HCT116 (cell line): ENCODE results near the gene NAA60. TPM values are rescaled to one million over a fixed set of nuclear protein-coding genes. Genes with fewer than 3 reads are reported as not detected.

Experiments
- ATAC-seq: fragments of 200-7000 bp; cut with Tn5 transposase; 2 replicates; pipeline ENCODE4 v1.9.1; 2020; ENCODE audit warnings: mild to moderate bottlenecking, moderate library complexity
- Bru-seq: library from RNA; stranded (reverse); fragments of 400-500 nt; gene quantifications from one replicate; lab custom pipeline; 2021; lab: Mats Ljungman, UMichigan
- BruChase-seq, 2 experiments: library from RNA; stranded (reverse); fragments of 400-500 nt; gene quantifications; one replicate each; lab custom pipeline; 2021; lab: Mats Ljungman, UMichigan
- BruUV-seq: library from RNA; stranded (reverse); fragments of 400-500 nt; replicated peaks from 2 replicates; lab custom pipeline; 2021; lab: Mats Ljungman, UMichigan
- CTCF ChIA-PET: fragments of 300-600 bp; sonication (Branson Sonifier 250); formaldehyde crosslinking; loops from one replicate; lab custom pipeline; 2021; ENCODE audit warnings: antibody characterized with exemption; lab: Charles Lee
- POLR2A ChIA-PET: fragments of 300-600, 350-600 bp; sonication (Branson Sonifier 250); formaldehyde crosslinking; loops from one replicate; lab custom pipeline; 2021; ENCODE audit warnings: antibody characterized with exemption; lab: Charles Lee
- RAD21 ChIA-PET, 2 experiments: fragments of 300-600 bp; sonication (Branson Sonifier 250); formaldehyde crosslinking; loops; one replicate each; lab custom pipeline; 2023; ENCODE audit warnings: low total read pairs in 2 of 2; ENCODE audit not compliant: uncharacterized antibody in 2 of 2, unreplicated experiment in 2 of 2, low non-redundant PET in 1 of 2; lab: Charles Lee
- DNase-seq: peaks from one replicate; pipeline ENCODE4 v3.0.0-alpha.2; 2010; ENCODE audit warnings: low read depth, low spot score
- H2AFZ ChIP-seq: fragments of 200-600 bp; shearing (Covaris generic), sonication (generic); 2 replicates; pipeline ENCODE4 v1.6.1; 2017; ENCODE audit warnings: low read depth, mixed run types, mixed read lengths, antibody characterized with exemption, low read length; ENCODE audit not compliant: poor library complexity, severe bottlenecking
- H3K27ac ChIP-seq: 2 replicates; pipeline ENCODE4 v1.5.1; 2012; ENCODE audit warnings: low read depth, low read length
- H3K27me3 ChIP-seq: fragments of 200-600 bp; sonication (generic); 2 replicates; pipeline ENCODE4 v1.6.1; 2016; ENCODE audit warnings: mixed run types, low read length, mixed read lengths; ENCODE audit not compliant: insufficient read depth
- H3K36me3 ChIP-seq, 2 experiments: fragments of 200-500 bp in 1 of 2; fragments of 200-600 bp in 1 of 2; sonication (Bioruptor generic) in 1 of 2; sonication (generic) in 1 of 2; 2 replicates each; pipeline versions ENCODE4 v1.5.1 to v1.6.1; 2014 to 2016; ENCODE audit warnings: low read length in 2 of 2, inconsistent platforms in 1 of 2, mixed read lengths in 1 of 2, mixed run types in 1 of 2; ENCODE audit not compliant: insufficient read depth in 2 of 2, control insufficient read depth in 1 of 2
- H3K4me1 ChIP-seq, 2 experiments: fragments of 200-600 bp in 1 of 2; sonication (generic) in 1 of 2; 2 replicates each; pipeline versions ENCODE4 v1.5.1 to v1.6.1; 2012 to 2017; ENCODE audit warnings: low read length in 2 of 2, inconsistent platforms in 1 of 2, mild to moderate bottlenecking in 1 of 2, mixed read lengths in 1 of 2, mixed run types in 1 of 2, moderate library complexity in 1 of 2; ENCODE audit not compliant: insufficient read depth in 2 of 2, control insufficient read depth in 1 of 2
- H3K4me2 ChIP-seq: fragments of 200-600 bp; sonication (generic); 2 replicates; pipeline ENCODE4 v1.6.1; 2017; ENCODE audit warnings: mixed run types, low read length, mixed read lengths
- H3K4me3 ChIP-seq, 2 experiments: fragments of 200-600 bp in 1 of 2; sonication (generic) in 1 of 2; replicated peaks in 1 of 2; 2 replicates each; pipeline ENCODE4 v1.5.1; 2011 to 2016; ENCODE audit warnings: low read length in 2 of 2, control low read depth in 1 of 2, low read depth in 1 of 2, mild to moderate bottlenecking in 1 of 2, mixed read lengths in 1 of 2, mixed run types in 1 of 2
- H3K79me2 ChIP-seq: fragments of 200-600 bp; sonication (generic); 2 replicates; pipeline ENCODE4 v1.6.1; 2017; ENCODE audit warnings: mild to moderate bottlenecking, mixed run types, low read length, moderate library complexity, mixed read lengths; ENCODE audit not compliant: insufficient read depth
- H3K9ac ChIP-seq: fragments of 200-600 bp; sonication (generic); 2 replicates; pipeline ENCODE4 v1.6.1; 2016; ENCODE audit warnings: low read length, mixed read lengths
- H3K9me2 ChIP-seq: fragments of 200-600 bp; sonication (generic), shearing (Covaris generic); 2 replicates; pipeline ENCODE4 v1.6.1; 2017; ENCODE audit warnings: mixed run types, mild to moderate bottlenecking, moderate library complexity; ENCODE audit not compliant: insufficient read depth
- H3K9me3 ChIP-seq, 2 experiments: fragments of 200-500 bp in 1 of 2; fragments of 200-600 bp in 1 of 2; sonication (Bioruptor generic) in 1 of 2; sonication (generic) in 1 of 2; 2 replicates each; pipeline ENCODE4 v1.6.1; 2014 to 2017; ENCODE audit warnings: low read length in 2 of 2, mixed read lengths in 2 of 2, inconsistent platforms in 1 of 2, low read depth in 1 of 2, mild to moderate bottlenecking in 1 of 2, mixed run types in 1 of 2, moderate library complexity in 1 of 2; ENCODE audit not compliant: control insufficient read depth in 1 of 2, insufficient read depth in 1 of 2
- H4K20me1 ChIP-seq: fragments of 200-600 bp; sonication (generic), shearing (Covaris generic); 2 replicates; pipeline ENCODE4 v1.6.1; 2017; ENCODE audit warnings: mixed run types, mild to moderate bottlenecking, moderate library complexity; ENCODE audit not compliant: insufficient read depth
- CBX3 ChIP-seq: IDR thresholded peaks from 2 replicates; pipeline ENCODE4 v1.6.1; 2012; ENCODE audit warnings: low read depth
- CTCF ChIP-seq, 3 experiments: fragments of 200-600 bp in 1 of 3; sonication (generic) in 1 of 3; IDR thresholded peaks in 2 of 3; conservative IDR thresholded peaks in 1 of 3; 2 replicates each; pipeline ENCODE4 v1.5.1; 2012 to 2017; ENCODE audit warnings: low read depth in 2 of 3, low read length in 2 of 3, antibody characterized with exemption in 1 of 3, borderline replicate concordance in 1 of 3, control low read depth in 1 of 3, mild to moderate bottlenecking in 1 of 3, mixed read lengths in 1 of 3, mixed run types in 1 of 3, moderate library complexity in 1 of 3; ENCODE audit not compliant: insufficient read depth in 1 of 3
- EZH2 ChIP-seq: fragments of 200-600 bp; sonication (generic); IDR thresholded peaks from 2 replicates; pipeline ENCODE4 v1.6.1; 2017; ENCODE audit warnings: antibody characterized with exemption, mixed run types
- POLR2A ChIP-seq: IDR thresholded peaks from 2 replicates; pipeline ENCODE4 v1.7.0; 2011; ENCODE audit warnings: borderline replicate concordance; ENCODE audit not compliant: insufficient read depth, insufficient read length; ENCODE audit errors: extremely low read depth
- POLR2AphosphoS5 ChIP-seq: IDR thresholded peaks from 2 replicates; pipeline ENCODE4 v1.6.1; 2011; ENCODE audit warnings: mild to moderate bottlenecking, low read depth, low read length, moderate library complexity
- RAD21 ChIP-seq: IDR thresholded peaks from 2 replicates; pipeline ENCODE4 v1.6.1; 2012; ENCODE audit warnings: low read depth, mild to moderate bottlenecking
- SP1 ChIP-seq: IDR thresholded peaks from 2 replicates; pipeline ENCODE4 v1.6.1; 2012; ENCODE audit warnings: low read depth
- SRF ChIP-seq: IDR thresholded peaks from 2 replicates; pipeline ENCODE4 v1.6.1; 2012; ENCODE audit warnings: low read depth
- YY1 ChIP-seq: IDR thresholded peaks from 2 replicates; pipeline ENCODE4 v1.6.1; 2011; ENCODE audit warnings: low read length, low read depth, moderate library complexity, mild to moderate bottlenecking; ENCODE audit not compliant: insufficient replicate concordance; ENCODE audit errors: extremely low read depth
- ZBTB33 ChIP-seq: IDR thresholded peaks from 2 replicates; pipeline ENCODE4 v1.6.1; 2011; ENCODE audit warnings: mild to moderate bottlenecking, low read length, moderate library complexity; ENCODE audit not compliant: insufficient replicate concordance; ENCODE audit errors: extremely low read depth
- intact Hi-C: fragments of 100-400 bp; cut with micrococcal nuclease; formaldehyde crosslinking; loops from 2 replicates; pipeline ENCODE4 v1.10.0; 2022
- long read RNA-seq: library from polyadenylated mRNA; unstranded; transcript quantifications from one replicate; pipeline ENCODE4 v2.0.0, GENCODE V29; 2021; ENCODE audit not compliant: unreplicated experiment
- polyA plus RNA-seq: library from polyadenylated mRNA; unstranded; fragments of >200 nt; gene quantifications from 2 replicates; pipeline ENCODE4 v1.2.1, GENCODE V29; 2012; ENCODE audit warnings: missing spikeins
- total RNA-seq: library from RNA; stranded (reverse); gene quantifications from one replicate; pipeline ENCODE4 v1.2.1, GENCODE V29; 2021; ENCODE audit not compliant: unreplicated experiment
- TF ChIP-seq, protein P1 (sequence below): IDR thresholded peaks from 2 replicates; pipeline ENCODE4 v1.6.1; 2012
- TF ChIP-seq, protein P2 (sequence below): IDR thresholded peaks from 2 replicates; pipeline ENCODE4 v1.6.1; 2012
- TF ChIP-seq, protein P3 (sequence below): IDR thresholded peaks from 2 replicates; pipeline ENCODE4 v1.6.1; 2012; ENCODE audit warnings: low read depth

NAA60 gene
- 32.2 TPM for total RNA-seq
- 24.6 and 25.4 TPM in 2 replicates for polyA plus RNA-seq
- Bru-seq, nascent RNA = percentile 70 among the genes with signal in this experiment
- BruChase-seq, experiment 1, labeled RNA remaining after a 6-hour chase = percentile 82 among the genes with signal in this experiment
- percentile 91 among the genes with signal in this experiment for BruChase-seq, experiment 2, labeled RNA remaining after a 2-hour chase
- long read RNA-seq, transcript NAA60-229 (7 exons, 2,531 nt) = major isoform, 6 of 30 reads
- long read RNA-seq, partial matches to known transcripts = 5 of 30 reads
- long read RNA-seq, other reads (novel, unspliced or antisense) = 6 of 30 reads

GRCh38 chr16:3443108-3444031 lies at the start of gene NAA60, which contains the start of gene ZNF597:
Gene NAA60 (plus strand): TSS chr16:3443680. CDS start chr16:3476228, 32,548 bp downstream.
Gene ZNF597 (minus strand): TSS chr16:3443504. CDS start chr16:3443153, 351 bp downstream.
- Histone ChIP-seq H3K9ac (peak within 1 kb of the TSS; percentile 74), H3K27me3 (no peaks in the 10 kb centered on the region), H3K9me3 (0 out of 4 replicates have a peak, but pooled peaks cover 0 to 4% of the 10 kb centered on the region in 2 experiments), H3K9me2 (no peaks in the 10 kb centered on the region), H3K79me2 (peaks cover 53% of the 10 kb centered on the region), H2AFZ (no peak within 1 kb of the TSS), H3K27ac (peak within 1 kb of the TSS; percentile 67), H3K36me3 (peaks cover 2 to 14% of the 10 kb centered on the region in 2 experiments; a peak in 3 of 4 replicates), H3K4me1 (peaks cover 0 to 9% of the 10 kb centered on the region in 2 experiments; a peak in 1 of 4 replicates), H4K20me1 (no peaks in the 10 kb centered on the region), H3K4me3 (peak within 1 kb of the TSS; percentile 62 to 82), H3K4me2 (peak within 1 kb of the TSS; percentile 79)
- RAD21 ChIA-PET = interaction anchor here in 1 of 2 experiments (0.6 kb wide), 1 partner anchor 177 kb away, joined by 3 read pairs; no protein-coding TSS in a partner anchor
- DNase-seq = peak; percentile 83
- no TSS peak for BruUV-seq
- POLR2A ChIA-PET = interaction anchor here (1.0 to 2.0 kb wide), 6 partner anchors 10 to 275 kb away, joined by 3 to 10 read pairs (median 4); partner anchors contain the start of genes ZNF174, ZNF200 and ZSCAN32
- CTCF ChIA-PET = interaction anchor here (1.2 kb wide), 1 partner anchor 176 kb away, joined by 4 read pairs; no protein-coding TSS in a partner anchor
- intact Hi-C loops = loop anchor here (10.0 kb wide), 1 partner anchor 179 kb away; no protein-coding TSS in a partner anchor
- ATAC-seq = peak; percentile 93
- no peak for TF ChIP-seq RAD21
- no peak for TF ChIP-seq SRF
- TF ChIP-seq CBX3 = no peak
- peak; percentile 5 for TF ChIP-seq POLR2A
- no peak for TF ChIP-seq EZH2
- TF ChIP-seq, protein P1, sequence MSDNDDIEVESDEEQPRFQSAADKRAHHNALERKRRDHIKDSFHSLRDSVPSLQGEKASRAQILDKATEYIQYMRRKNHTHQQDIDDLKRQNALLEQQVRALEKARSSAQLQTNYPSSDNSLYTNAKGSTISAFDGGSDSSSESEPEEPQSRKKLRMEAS = no peak
- TF ChIP-seq, protein P2, sequence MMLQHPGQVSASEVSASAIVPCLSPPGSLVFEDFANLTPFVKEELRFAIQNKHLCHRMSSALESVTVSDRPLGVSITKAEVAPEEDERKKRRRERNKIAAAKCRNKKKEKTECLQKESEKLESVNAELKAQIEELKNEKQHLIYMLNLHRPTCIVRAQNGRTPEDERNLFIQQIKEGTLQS = no peak
- peak; percentile 74 for TF ChIP-seq SP1
- no peak for TF ChIP-seq YY1
- TF ChIP-seq POLR2AphosphoS5 = peak; percentile 69
- TF ChIP-seq ZBTB33 = no peak
- TF ChIP-seq CTCF (IDR thresholded peaks at IDR 0.05 in 2 of 3, conservative IDR thresholded peaks at IDR 0.05 in 1 of 3; ENCODE audit: borderline replicate concordance in 1 of 3, insufficient read depth in 1 of 3, low read depth in 2 of 3, low read length in 2 of 3) = no peak
- TF ChIP-seq, protein P3, sequence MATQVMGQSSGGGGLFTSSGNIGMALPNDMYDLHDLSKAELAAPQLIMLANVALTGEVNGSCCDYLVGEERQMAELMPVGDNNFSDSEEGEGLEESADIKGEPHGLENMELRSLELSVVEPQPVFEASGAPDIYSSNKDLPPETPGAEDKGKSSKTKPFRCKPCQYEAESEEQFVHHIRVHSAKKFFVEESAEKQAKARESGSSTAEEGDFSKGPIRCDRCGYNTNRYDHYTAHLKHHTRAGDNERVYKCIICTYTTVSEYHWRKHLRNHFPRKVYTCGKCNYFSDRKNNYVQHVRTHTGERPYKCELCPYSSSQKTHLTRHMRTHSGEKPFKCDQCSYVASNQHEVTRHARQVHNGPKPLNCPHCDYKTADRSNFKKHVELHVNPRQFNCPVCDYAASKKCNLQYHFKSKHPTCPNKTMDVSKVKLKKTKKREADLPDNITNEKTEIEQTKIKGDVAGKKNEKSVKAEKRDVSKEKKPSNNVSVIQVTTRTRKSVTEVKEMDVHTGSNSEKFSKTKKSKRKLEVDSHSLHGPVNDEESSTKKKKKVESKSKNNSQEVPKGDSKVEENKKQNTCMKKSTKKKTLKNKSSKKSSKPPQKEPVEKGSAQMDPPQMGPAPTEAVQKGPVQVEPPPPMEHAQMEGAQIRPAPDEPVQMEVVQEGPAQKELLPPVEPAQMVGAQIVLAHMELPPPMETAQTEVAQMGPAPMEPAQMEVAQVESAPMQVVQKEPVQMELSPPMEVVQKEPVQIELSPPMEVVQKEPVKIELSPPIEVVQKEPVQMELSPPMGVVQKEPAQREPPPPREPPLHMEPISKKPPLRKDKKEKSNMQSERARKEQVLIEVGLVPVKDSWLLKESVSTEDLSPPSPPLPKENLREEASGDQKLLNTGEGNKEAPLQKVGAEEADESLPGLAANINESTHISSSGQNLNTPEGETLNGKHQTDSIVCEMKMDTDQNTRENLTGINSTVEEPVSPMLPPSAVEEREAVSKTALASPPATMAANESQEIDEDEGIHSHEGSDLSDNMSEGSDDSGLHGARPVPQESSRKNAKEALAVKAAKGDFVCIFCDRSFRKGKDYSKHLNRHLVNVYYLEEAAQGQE = no peak
